ENCODE data around the gene GRIN3B.

- TF ChIP-seq CTCF (IDR thresholded peaks at IDR 0.05; ENCODE audit: low read depth, low read length) (no peak), EZH2phosphoT487 (IDR thresholded peaks at IDR 0.05; ENCODE audit: low read depth) (no peak)
Observed at GRCh38 chr19:995051-995827, 5.0 kb upstream of the GRIN3B start.

All from OCI-LY3 (cell line).